IMR-90 (cell line): ENCODE measurements around the gene L3MBTL4. TPM values are rescaled to one million over a fixed set of nuclear protein-coding genes. Genes with fewer than 3 reads are reported as not detected.

ENCODE experiments used
- ATAC-seq: fragments of 200-7000 bp; cut with Tn5 transposase; 2 replicates; pipeline ENCODE4 v1.9.1; 2020; ENCODE audit warnings: low read depth, mild to moderate bottlenecking, moderate library complexity
- BruUV-seq: library from RNA; stranded (reverse); fragments of 400-500 nt; replicated peaks from 2 replicates; lab custom pipeline; 2021; lab: Mats Ljungman, UMichigan
- CTCF ChIA-PET: fragments of 300-600 bp; formaldehyde crosslinking; extraction: SDS; loops from one replicate; lab custom pipeline; 2021; ENCODE audit warnings: antibody characterized with exemption; lab: Yijun Ruan, JAX
- POLR2A ChIA-PET: fragments of 300-600 bp; sonication (Branson Sonifier 250); formaldehyde crosslinking; loops from one replicate; lab custom pipeline; 2022; ENCODE audit warnings: antibody characterized with exemption; ENCODE audit not compliant: unreplicated experiment; lab: Charles Lee
- DNase-seq: peaks from one replicate; pipeline ENCODE4 v3.0.0; 2013
- H2AFZ ChIP-seq: replicated peaks from 2 replicates; pipeline ENCODE3; 2013; ENCODE audit warnings: low read length, mild to moderate bottlenecking; ENCODE audit not compliant: poor library complexity
- H2AK5ac ChIP-seq: 2 replicates; pipeline ENCODE4 v1.6.1; 2013; ENCODE audit warnings: low read depth, low read length, inconsistent platforms
- H2AK9ac ChIP-seq: replicated peaks from 2 replicates; pipeline ENCODE3; 2013; ENCODE audit warnings: mild to moderate bottlenecking, low read depth, low read length, moderate library complexity; ENCODE audit not compliant: poor library complexity
- H2BK120ac ChIP-seq: 2 replicates; pipeline ENCODE4 v1.6.1; 2013; ENCODE audit warnings: low read depth, low read length, inconsistent platforms
- H2BK15ac ChIP-seq: 3 replicates; pipeline ENCODE4 v1.6.1; 2013; ENCODE audit warnings: low read depth, low read length, inconsistent platforms
- H2BK20ac ChIP-seq: 2 replicates; pipeline ENCODE4 v1.6.1; 2013; ENCODE audit warnings: low read depth, mild to moderate bottlenecking, inconsistent platforms, low read length, moderate library complexity
- H2BK5ac ChIP-seq: 2 replicates; pipeline ENCODE4 v1.6.1; 2013; ENCODE audit warnings: mild to moderate bottlenecking, low read depth, low read length, inconsistent platforms; ENCODE audit not compliant: poor library complexity, severe bottlenecking
- H3K14ac ChIP-seq: replicated peaks from 2 replicates; pipeline ENCODE4 v1.6.1; 2013; ENCODE audit warnings: low read depth, low read length, inconsistent platforms
- H3K18ac ChIP-seq: 2 replicates; pipeline ENCODE4 v1.6.1; 2013; ENCODE audit warnings: low read depth, low read length, control low read depth
- H3K23ac ChIP-seq: 2 replicates; pipeline ENCODE4 v1.6.1; 2013; ENCODE audit warnings: low read depth, low read length, inconsistent platforms
- H3K27ac ChIP-seq: 2 replicates; pipeline ENCODE4 v1.5.1; 2013; ENCODE audit warnings: mild to moderate bottlenecking, control low read depth, low read length; ENCODE audit not compliant: insufficient read depth
- H3K27me3 ChIP-seq: 2 replicates; pipeline ENCODE4 v1.6.1; 2013; ENCODE audit warnings: low read length; ENCODE audit not compliant: control insufficient read depth, insufficient read depth
- H3K36me3 ChIP-seq: 2 replicates; pipeline ENCODE4 v1.6.1; 2013; ENCODE audit warnings: low read length, mixed read lengths; ENCODE audit not compliant: control insufficient read depth, insufficient read depth
- H3K4ac ChIP-seq: 2 replicates; pipeline ENCODE4 v1.6.1; 2013; ENCODE audit warnings: low read depth, low read length, inconsistent platforms
- H3K4me1 ChIP-seq: 2 replicates; pipeline ENCODE4 v1.6.1; 2013; ENCODE audit warnings: low read length, mixed read lengths; ENCODE audit not compliant: control insufficient read depth, insufficient read depth
- H3K4me2 ChIP-seq: 2 replicates; pipeline ENCODE4 v1.6.1; 2013; ENCODE audit warnings: low read depth, mild to moderate bottlenecking, control low read depth, low read length, moderate library complexity
- H3K4me3 ChIP-seq: 2 replicates; pipeline ENCODE4 v1.5.1; 2013; ENCODE audit warnings: low read depth, mild to moderate bottlenecking, control low read depth, low read length, moderate library complexity; ENCODE audit not compliant: insufficient read depth
- H3K56ac ChIP-seq: 2 replicates; pipeline ENCODE4 v1.6.1; 2013; ENCODE audit warnings: low read length, inconsistent platforms; ENCODE audit not compliant: insufficient read depth; ENCODE audit errors: extremely low read depth
- H3K79me1 ChIP-seq, 2 experiments: 2 replicates each; pipeline ENCODE4 v1.6.1; 2013; ENCODE audit warnings: low read length in 2 of 2, inconsistent platforms in 1 of 2, low read depth in 1 of 2
- H3K9ac ChIP-seq: 2 replicates; pipeline ENCODE4 v1.6.1; 2013; ENCODE audit warnings: low read depth, low read length, control low read depth
- H3K9me1 ChIP-seq: 2 replicates; pipeline ENCODE4 v1.6.1; 2013; ENCODE audit warnings: low read length, inconsistent platforms; ENCODE audit not compliant: insufficient read depth
- H3K9me3 ChIP-seq: 2 replicates; pipeline ENCODE4 v1.6.1; 2013; ENCODE audit warnings: low read length; ENCODE audit not compliant: control insufficient read depth, insufficient read depth
- H4K20me1 ChIP-seq: 2 replicates; pipeline ENCODE4 v1.6.1; 2013; ENCODE audit warnings: low read length, inconsistent platforms; ENCODE audit not compliant: insufficient read depth
- H4K5ac ChIP-seq: 2 replicates; pipeline ENCODE4 v1.6.1; 2013; ENCODE audit warnings: mild to moderate bottlenecking, low read depth, low read length, control low read depth
- H4K8ac ChIP-seq, 2 experiments: 2 replicates each; pipeline ENCODE4 v1.6.1; 2013; ENCODE audit warnings: low read depth in 2 of 2, low read length in 2 of 2, control low read depth in 1 of 2, inconsistent platforms in 1 of 2
- H4K91ac ChIP-seq: 2 replicates; pipeline ENCODE4 v1.6.1; 2013; ENCODE audit warnings: low read depth, low read length, inconsistent platforms; ENCODE audit not compliant: insufficient read depth
- BHLHE40 ChIP-seq: fragments of 150-350 bp; IDR thresholded peaks from 2 replicates; pipeline ENCODE4 v1.6.1; 2016; ENCODE audit warnings: mild to moderate bottlenecking, low read depth, low read length
- CEBPB ChIP-seq: IDR thresholded peaks from 2 replicates; pipeline ENCODE4 v1.6.1; 2012; ENCODE audit warnings: low read depth, low read length, improper control_type of control experiment
- CHD1 ChIP-seq: IDR thresholded peaks from 2 replicates; pipeline ENCODE4 v1.6.1; 2012; ENCODE audit warnings: low read depth, low read length, improper control_type of control experiment
- CTCF ChIP-seq: conservative IDR thresholded peaks from 2 replicates; pipeline ENCODE4 v1.5.1; 2012; ENCODE audit warnings: mild to moderate bottlenecking, low read depth, low read length, improper control_type of control experiment
- ELK1 ChIP-seq: fragments of 150-350 bp; IDR thresholded peaks from 2 replicates; pipeline ENCODE4 v1.6.1; 2016; ENCODE audit warnings: low read depth, mild to moderate bottlenecking, low read length, moderate library complexity, borderline replicate concordance
- FOS ChIP-seq: fragments of 150-350 bp; IDR thresholded peaks from 2 replicates; pipeline ENCODE4 v1.6.1; 2016; ENCODE audit warnings: low read depth, low read length
- MAFK ChIP-seq: IDR thresholded peaks from 2 replicates; pipeline ENCODE4 v1.6.1; 2012; ENCODE audit warnings: low read depth, low read length, improper control_type of control experiment
- MAZ ChIP-seq: IDR thresholded peaks from 2 replicates; pipeline ENCODE4 v1.6.1; 2012; ENCODE audit warnings: low read depth, mild to moderate bottlenecking, low read length, improper control_type of control experiment, moderate library complexity, borderline replicate concordance
- MXI1 ChIP-seq: IDR thresholded peaks from 2 replicates; pipeline ENCODE4 v1.6.1; 2012; ENCODE audit warnings: low read depth, mild to moderate bottlenecking, low read length, moderate library complexity, borderline replicate concordance
- NFE2L2 ChIP-seq: fragments of 150-350 bp; IDR thresholded peaks from 2 replicates; pipeline ENCODE4 v1.6.1; 2016; ENCODE audit warnings: low read depth, mild to moderate bottlenecking, low read length
- POLR2A ChIP-seq: IDR thresholded peaks from 2 replicates; pipeline ENCODE4 v1.6.1; 2012; ENCODE audit warnings: mild to moderate bottlenecking, low read depth, low read length
- RAD21 ChIP-seq: IDR thresholded peaks from 2 replicates; pipeline ENCODE4 v1.6.1; 2012; ENCODE audit warnings: low read length, improper control_type of control experiment
- RCOR1 ChIP-seq: IDR thresholded peaks from 2 replicates; pipeline ENCODE4 v1.6.1; 2012; ENCODE audit warnings: mild to moderate bottlenecking, low read length, improper control_type of control experiment; ENCODE audit not compliant: insufficient replicate concordance
- RFX5 ChIP-seq: IDR thresholded peaks from 2 replicates; pipeline ENCODE4 v1.8.0; 2012; ENCODE audit warnings: low read depth, mild to moderate bottlenecking, low read length, moderate library complexity
- SMC3 ChIP-seq: fragments of 150-350 bp; IDR thresholded peaks from 2 replicates; pipeline ENCODE4 v1.6.1; 2016; ENCODE audit warnings: low read depth, mild to moderate bottlenecking, antibody characterized with exemption, low read length, moderate library complexity
- USF2 ChIP-seq: fragments of 150-350 bp; IDR thresholded peaks from 2 replicates; pipeline ENCODE4 v1.6.1; 2017; ENCODE audit warnings: mild to moderate bottlenecking, antibody characterized with exemption, low read length, low read depth
- dilution Hi-C: fragments of 300-500 bp; cut with HindIII; formaldehyde crosslinking; loops from one replicate; pipeline ENCODE4 v1.14.3; 2018; ENCODE audit warnings: low sequenced_read_pairs; ENCODE audit not compliant: unreplicated experiment
- in situ Hi-C: fragments of 300-500 bp; cut with MboI; formaldehyde crosslinking; loops from 3 replicates; pipeline ENCODE4 v1.14.3; 2019; ENCODE audit warnings: low sequenced_read_pairs, inconsistent platforms, mixed read lengths
- intact Hi-C: fragments of 100-400 bp; cut with micrococcal nuclease; formaldehyde crosslinking; loops from 2 replicates; pipeline ENCODE4 v1.10.0; 2022
- polyA plus RNA-seq, 3 experiments: library from polyadenylated mRNA; depleted of rRNA; stranded (reverse); fragments of >200 nt; gene quantifications; 2 replicates each; pipeline ENCODE4 v1.2.3, GENCODE V29; 2012; ENCODE audit warnings: low replicate concordance in 1 of 3
- total RNA-seq: library from RNA; depleted of rRNA; stranded (reverse); fragments of >200 nt; gene quantifications from 2 replicates; pipeline ENCODE4 v1.2.3, GENCODE V29; 2012

Gene L3MBTL4
- total and polyA plus RNA-seq, 2 of the 4 experiments (the other 2 are of a cell fraction) = under 0.01 to 0.02 TPM

DNA sequence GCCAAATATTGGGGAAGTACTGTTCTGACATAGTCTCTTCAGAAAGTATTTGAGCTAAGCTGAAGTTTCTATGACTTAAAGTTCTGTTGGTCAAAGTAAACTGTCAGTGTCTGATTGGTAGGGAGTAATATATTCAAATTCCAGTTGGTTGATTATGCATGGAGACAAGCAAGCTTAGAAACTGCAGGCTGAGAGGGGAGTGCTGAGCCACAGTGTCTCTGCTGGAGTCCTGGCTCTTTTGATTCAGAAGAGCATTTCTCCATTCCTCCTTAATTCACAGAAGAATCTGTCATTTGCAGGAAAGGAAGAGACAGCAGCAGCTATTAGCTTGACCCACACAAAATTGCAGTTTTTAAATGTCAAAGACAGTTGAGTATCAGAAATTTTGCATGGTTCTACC lies 318.0 kb downstream of the L3MBTL4 start:
- in situ Hi-C loops = no loop called here
- no peak overlapping the region for H2AK9ac ChIP-seq
- no peaks in the 10 kb centered on the region for H3K4me1 ChIP-seq
- ATAC-seq = no peak
- no peaks in the 10 kb centered on the region for H4K20me1 ChIP-seq
- no peak overlapping the region for H3K27ac ChIP-seq
- H3K9me1 ChIP-seq = no peaks in the 10 kb centered on the region
- intact Hi-C loops = no loop called here
- H4K8ac ChIP-seq = no peak overlapping the region
- no peak overlapping the region for H3K18ac ChIP-seq
- H3K14ac ChIP-seq = no peak overlapping the region
- no peaks in the 10 kb centered on the region for H3K36me3 ChIP-seq
- H3K9me3 ChIP-seq = no peaks in the 10 kb centered on the region
- H3K4ac ChIP-seq = no peak overlapping the region
- no peak overlapping the region for H3K56ac ChIP-seq
- H4K91ac ChIP-seq = no peak overlapping the region
- H4K5ac ChIP-seq = no peak overlapping the region
- POLR2A ChIA-PET = no interaction called here
- DNase-seq = no peak
- no TSS peak for BruUV-seq
- CTCF ChIA-PET = no interaction called here
- peaks cover 3% of the 10 kb centered on the region; the same call in 1 of the 2 replicates for H3K27me3 ChIP-seq
- TF ChIP-seq POLR2A = no peak
- TF ChIP-seq RCOR1 = no peak
- no peak for TF ChIP-seq ELK1
- TF ChIP-seq RFX5 = no peak
- no peak for TF ChIP-seq FOS
- no peak for TF ChIP-seq USF2
- no peak for TF ChIP-seq SMC3
- TF ChIP-seq RAD21 = no peak
- TF ChIP-seq MAZ = no peak
- TF ChIP-seq MAFK = no peak
- no peak for TF ChIP-seq CTCF
- TF ChIP-seq CEBPB = no peak
- TF ChIP-seq BHLHE40 = no peak
- no peak for TF ChIP-seq CHD1
- no peak for TF ChIP-seq NFE2L2
- TF ChIP-seq MXI1 = no peak
- no peaks in the 10 kb centered on the region for H3K79me1 ChIP-seq
- H3K4me3 ChIP-seq = no peak overlapping the region
- no peak overlapping the region for H3K9ac ChIP-seq
- dilution Hi-C loops = no loop called here
- H2AK5ac ChIP-seq = no peak overlapping the region
- no peak overlapping the region for H2BK20ac ChIP-seq
- H2BK15ac ChIP-seq = no peak overlapping the region
- no peak overlapping the region for H2BK120ac ChIP-seq
- H2BK5ac ChIP-seq = no peak overlapping the region
- H2AFZ ChIP-seq = no peak overlapping the region
- no peak overlapping the region for H3K4me2 ChIP-seq
- H3K23ac ChIP-seq = no peak overlapping the region
